Tibial nerve (tissue), 4 donors: ENCODE results near the gene SLAMF8.

Source experiments
- EP300 ChIP-seq, 2 donors: sonication (generic); formaldehyde crosslinking; IDR thresholded peaks; one replicate each; pipeline ENCODE4 v1.6.1; 2017; ENCODE audit warnings: antibody characterized with exemption in 2 of 2, mild to moderate bottlenecking in 1 of 2
- POLR2A ChIP-seq, 2 donors: fragments of 450-650 bp; IDR thresholded peaks; one replicate each; pipeline ENCODE4 v1.6.1; 2017; ENCODE audit warnings: antibody characterized with exemption in 2 of 2, mild to moderate bottlenecking in 2 of 2, moderate library complexity in 2 of 2
- TF ChIP-seq, protein P1 (sequence below), 5 experiments: fragments of 200-600 bp in 3 of 5; fragments of 450-650 bp in 2 of 5; sonication (generic) in 3 of 5; IDR thresholded peaks; one replicate each; pipeline ENCODE4 v1.5.1; 2016 to 2019; ENCODE audit warnings: antibody characterized with exemption in 5 of 5, mild to moderate bottlenecking in 3 of 5, moderate library complexity in 2 of 5

DNA sequence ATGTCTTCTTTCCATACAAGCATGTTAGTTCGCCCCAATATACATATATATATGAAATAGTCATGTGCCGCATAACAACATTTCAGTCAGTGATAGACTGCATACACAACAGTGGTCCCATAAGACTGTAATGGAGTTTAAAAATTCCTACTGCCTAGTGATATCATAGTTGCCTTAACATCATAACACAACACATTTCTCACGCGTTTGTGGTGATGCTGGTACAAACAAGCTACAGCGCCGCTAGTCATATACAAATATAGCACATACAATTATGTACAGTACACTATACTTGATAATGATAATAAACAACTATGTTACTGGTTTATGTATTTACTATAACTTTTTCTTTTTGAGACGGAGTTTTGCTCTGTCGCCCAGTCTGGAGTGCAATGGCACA lies 10.7 kb upstream of the SLAMF8 start:
- TF ChIP-seq POLR2A (IDR thresholded peaks at IDR 0.05), result no peak
- TF ChIP-seq, protein P1, sequence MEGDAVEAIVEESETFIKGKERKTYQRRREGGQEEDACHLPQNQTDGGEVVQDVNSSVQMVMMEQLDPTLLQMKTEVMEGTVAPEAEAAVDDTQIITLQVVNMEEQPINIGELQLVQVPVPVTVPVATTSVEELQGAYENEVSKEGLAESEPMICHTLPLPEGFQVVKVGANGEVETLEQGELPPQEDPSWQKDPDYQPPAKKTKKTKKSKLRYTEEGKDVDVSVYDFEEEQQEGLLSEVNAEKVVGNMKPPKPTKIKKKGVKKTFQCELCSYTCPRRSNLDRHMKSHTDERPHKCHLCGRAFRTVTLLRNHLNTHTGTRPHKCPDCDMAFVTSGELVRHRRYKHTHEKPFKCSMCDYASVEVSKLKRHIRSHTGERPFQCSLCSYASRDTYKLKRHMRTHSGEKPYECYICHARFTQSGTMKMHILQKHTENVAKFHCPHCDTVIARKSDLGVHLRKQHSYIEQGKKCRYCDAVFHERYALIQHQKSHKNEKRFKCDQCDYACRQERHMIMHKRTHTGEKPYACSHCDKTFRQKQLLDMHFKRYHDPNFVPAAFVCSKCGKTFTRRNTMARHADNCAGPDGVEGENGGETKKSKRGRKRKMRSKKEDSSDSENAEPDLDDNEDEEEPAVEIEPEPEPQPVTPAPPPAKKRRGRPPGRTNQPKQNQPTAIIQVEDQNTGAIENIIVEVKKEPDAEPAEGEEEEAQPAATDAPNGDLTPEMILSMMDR (IDR thresholded peaks at IDR 0.05), result no peak
- no peak for TF ChIP-seq EP300 (IDR thresholded peaks at IDR 0.05)
